ENCODE data around the gene ARHGDIA.

DNA sequence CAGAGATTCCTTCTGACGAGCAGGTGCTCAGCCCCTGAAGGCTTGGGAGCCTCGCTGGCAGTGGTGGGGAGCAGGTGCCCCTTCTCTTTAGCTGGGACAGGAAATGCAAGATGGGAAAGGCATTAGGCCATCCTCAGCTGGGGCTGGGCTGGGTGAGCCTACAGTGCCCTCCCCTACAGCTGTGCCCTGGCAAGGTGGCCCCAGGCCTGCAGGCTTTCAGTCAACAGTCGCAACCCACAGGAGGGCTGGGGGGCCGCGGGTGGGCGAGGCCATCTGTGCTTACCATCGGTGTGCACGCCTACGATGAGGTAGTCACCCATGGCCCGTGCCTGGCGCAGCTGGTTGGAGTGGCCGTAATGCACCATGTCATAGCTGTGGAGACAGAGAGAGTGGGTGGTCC, 38.1 kb upstream of the ARHGDIA start:
- no peak for TF ChIP-seq CTCF (IDR thresholded peaks at IDR 0.05; ENCODE audit: poor library complexity, severe bottlenecking)
- TF ChIP-seq EZH2 (IDR thresholded peaks at IDR 0.05; ENCODE audit: borderline replicate concordance, insufficient read depth, low read length, poor library complexity, severe bottlenecking) = no peak
- no peak for TF ChIP-seq SMC3 (conservative IDR thresholded peaks at IDR 0.05; ENCODE audit: poor library complexity)
- TF ChIP-seq MXI1 (conservative IDR thresholded peaks at IDR 0.05; ENCODE audit: poor library complexity, severe bottlenecking) = no peak
